Skin epidermis (tissue), 12 donors: Measurements from ENCODE around the gene FMN2.
"Not testable (repeated sequence)": the region's sequence is repeated elsewhere in the genome, so short reads cannot be mapped to it uniquely, and the experiment has no call there.

Source experiments
- H3K27ac ChIP-seq, 21 experiments: fragments of 200-600 bp; sonication (generic) in 11 of 21; one replicate each; pipeline ENCODE4 v1.5.0; 2020; ENCODE audit warnings: mild to moderate bottlenecking in 3 of 21, inconsistent platforms in 2 of 21, moderate library complexity in 2 of 21
- H3K4me3 ChIP-seq, 7 experiments: fragments of 200-600 bp; sonication (generic) in 2 of 7; one replicate each; pipeline ENCODE4 v1.5.0; 2020; ENCODE audit warnings: inconsistent platforms in 2 of 7, mild to moderate bottlenecking in 2 of 7, moderate library complexity in 1 of 7

The FMN2 gene

GRCh38 chr1:240128366-240128765, 36.7 kb downstream of the FMN2 start:
- Histone ChIP-seq H3K27ac (no peak overlapping the region), H3K4me3 (no peak overlapping the region)

GRCh38 chr1:240134113-240134512, 42.4 kb downstream of the FMN2 start:
- H3K27ac ChIP-seq: no peak overlapping the region
- H3K4me3 ChIP-seq: no peak overlapping the region

- Histone ChIP-seq H3K27ac (no peak overlapping the region), H3K4me3 (no peak overlapping the region)
Observed at GRCh38 chr1:240134596-240134995, 42.9 kb downstream of the FMN2 start.

GRCh38 chr1:240136402-240136801, 44.7 kb downstream of the FMN2 start:
- H3K27ac ChIP-seq: no peak overlapping the region
- H3K4me3 ChIP-seq: no peak overlapping the region

GRCh38 chr1:240138867-240139266, 47.2 kb downstream of the FMN2 start:
- no peak overlapping the region for H3K27ac ChIP-seq
- no peak overlapping the region for H3K4me3 ChIP-seq

- Histone ChIP-seq H3K4me3 (no peak overlapping the region), H3K27ac (no peak overlapping the region)
Observed at GRCh38 chr1:240139511-240139910, 47.8 kb downstream of the FMN2 start.

- Histone ChIP-seq H3K4me3 (no peak overlapping the region), H3K27ac (no peak overlapping the region)
Observed at GRCh38 chr1:240145120-240145519, 53.4 kb downstream of the FMN2 start.

- H3K27ac ChIP-seq: no peak overlapping the region
- H3K4me3 ChIP-seq: no peak overlapping the region
Observed at GRCh38 chr1:240148333-240148732, 56.6 kb downstream of the FMN2 start.

- H3K27ac ChIP-seq: no peak overlapping the region
- H3K4me3 ChIP-seq: no peak overlapping the region
Observed at GRCh38 chr1:240149484-240150094, 57.9 kb downstream of the FMN2 start.

- H3K4me3 ChIP-seq: no peak overlapping the region
- no peak overlapping the region for H3K27ac ChIP-seq
Observed at GRCh38 chr1:240151136-240151735, 59.6 kb downstream of the FMN2 start.

- Histone ChIP-seq H3K27ac (no peak overlapping the region), H3K4me3 (no peak overlapping the region)
Observed at GRCh38 chr1:240152611-240153297, 61.1 kb downstream of the FMN2 start.

- Histone ChIP-seq H3K4me3 (no peak overlapping the region), H3K27ac (no peak overlapping the region)
Observed at GRCh38 chr1:240155605-240156004, 63.9 kb downstream of the FMN2 start.

- Histone ChIP-seq H3K4me3 (no peak overlapping the region), H3K27ac (no peak overlapping the region)
Observed at GRCh38 chr1:240164742-240165141, 73.1 kb downstream of the FMN2 start.

GRCh38 chr1:240169188-240169587, 77.5 kb downstream of the FMN2 start:
- no peak overlapping the region for H3K4me3 ChIP-seq

GRCh38 chr1:240170266-240170665, 78.6 kb downstream of the FMN2 start:
- Histone ChIP-seq H3K27ac (no peak overlapping the region), H3K4me3 (no peak overlapping the region)

More at GRCh38 chr1:240169188-240169587, 77.5 kb downstream of the FMN2 start:
- no peak overlapping the region for H3K27ac ChIP-seq

- Histone ChIP-seq H3K4me3 (no peak overlapping the region), H3K27ac (no peak overlapping the region)
Observed at GRCh38 chr1:240170806-240171205, 79.1 kb downstream of the FMN2 start.

- H3K4me3 ChIP-seq: no peak overlapping the region
- no peak overlapping the region for H3K27ac ChIP-seq
Observed at GRCh38 chr1:240171907-240172306, 80.2 kb downstream of the FMN2 start.

- Histone ChIP-seq H3K27ac (no peak overlapping the region), H3K4me3 (no peak overlapping the region)
Observed at GRCh38 chr1:240173836-240174235, 82.2 kb downstream of the FMN2 start.

- Histone ChIP-seq H3K4me3 (no peak overlapping the region), H3K27ac (no peak overlapping the region)
Observed at GRCh38 chr1:240174734-240175133, 83.1 kb downstream of the FMN2 start.

- Histone ChIP-seq H3K27ac (no peak overlapping the region), H3K4me3 (no peak overlapping the region)
Observed at GRCh38 chr1:240178366-240178765, 86.7 kb downstream of the FMN2 start.

- H3K27ac ChIP-seq, H3K4me3 ChIP-seq: not testable (repeated sequence)
Observed at GRCh38 chr1:240184682-240185081, 93.0 kb downstream of the FMN2 start.
